KMS-11 (cell line): Measurements from ENCODE around the gene PLEKHG7.

Experiments used
- H2AFZ ChIP-seq: fragments of 200-600 bp; sonication (generic); 2 replicates; pipeline ENCODE4 v1.6.1; 2016; ENCODE audit warnings: antibody characterized with exemption, mixed run types, low read depth
- H3K27ac ChIP-seq: fragments of 200-600 bp; sonication (generic); 2 replicates; pipeline ENCODE4 v1.6.1; 2016; ENCODE audit warnings: mild to moderate bottlenecking, mixed run types
- H3K27me3 ChIP-seq: fragments of 200-600 bp; sonication (generic); 2 replicates; pipeline ENCODE4 v1.6.1; 2017; ENCODE audit warnings: mild to moderate bottlenecking, low read depth, mixed run types, moderate library complexity; ENCODE audit not compliant: insufficient read depth
- H3K36me3 ChIP-seq: fragments of 200-600 bp; sonication (generic); 2 replicates; pipeline ENCODE4 v1.6.1; 2017; ENCODE audit warnings: mild to moderate bottlenecking, mixed run types; ENCODE audit not compliant: insufficient read depth
- H3K4me1 ChIP-seq: fragments of 200-600 bp; sonication (generic); 2 replicates; pipeline ENCODE4 v1.6.1; 2016; ENCODE audit warnings: mild to moderate bottlenecking, low read depth, mixed run types; ENCODE audit not compliant: poor library complexity, severe bottlenecking
- H3K4me2 ChIP-seq: fragments of 200-600 bp; sonication (generic); 2 replicates; pipeline ENCODE4 v1.7.0; 2016; ENCODE audit warnings: mild to moderate bottlenecking, mixed run types
- H3K4me3 ChIP-seq: fragments of 200-600 bp; sonication (generic); IDR thresholded peaks from 2 replicates; pipeline ENCODE4 v1.6.1; 2017; ENCODE audit warnings: low read depth, low read length, mixed read lengths; ENCODE audit not compliant: insufficient read depth
- H3K79me2 ChIP-seq: fragments of 200-600 bp; sonication (generic); 2 replicates; pipeline ENCODE4 v1.6.1; 2016; ENCODE audit warnings: low read depth, mixed run types; ENCODE audit not compliant: insufficient read depth
- H3K9ac ChIP-seq: fragments of 200-600 bp; sonication (generic); 2 replicates; pipeline ENCODE4 v1.6.1; 2016; ENCODE audit warnings: mild to moderate bottlenecking, mixed run types
- H4K20me1 ChIP-seq: fragments of 200-600 bp; sonication (generic); 2 replicates; pipeline ENCODE4 v1.6.1; 2016; ENCODE audit warnings: mild to moderate bottlenecking, mixed run types; ENCODE audit not compliant: insufficient read depth
- CTCF ChIP-seq: fragments of 200-600 bp; sonication (generic); conservative IDR thresholded peaks from 2 replicates; pipeline ENCODE4 v1.6.1; 2017; ENCODE audit warnings: low read depth, mild to moderate bottlenecking, antibody characterized with exemption, low read length, moderate library complexity, mixed read lengths

The PLEKHG7 gene

GRCh38 chr12:92775416-92775815, 72.6 kb downstream of the PLEKHG7 start:
- H2AFZ ChIP-seq = no peak overlapping the region
- no peaks in the 10 kb centered on the region for H3K36me3 ChIP-seq
- no peak overlapping the region for H3K27ac ChIP-seq
- H3K27me3 ChIP-seq = no peaks in the 10 kb centered on the region
- no peak overlapping the region for H3K4me2 ChIP-seq
- no peak for TF ChIP-seq CTCF
- H3K4me3 ChIP-seq = no peak overlapping the region
- no peaks in the 10 kb centered on the region for H3K79me2 ChIP-seq
- H3K4me1 ChIP-seq = peaks cover 15% of the 10 kb centered on the region
- no peak overlapping the region for H3K9ac ChIP-seq
- H4K20me1 ChIP-seq = no peaks in the 10 kb centered on the region

GRCh38 chr12:92778525-92778924, 75.7 kb downstream of the PLEKHG7 start:
- no peak overlapping the region for H3K27ac ChIP-seq
- H3K36me3 ChIP-seq = no peaks in the 10 kb centered on the region
- no peak overlapping the region for H3K9ac ChIP-seq
- H3K27me3 ChIP-seq = no peaks in the 10 kb centered on the region
- H4K20me1 ChIP-seq = no peaks in the 10 kb centered on the region
- no peak overlapping the region for H3K4me3 ChIP-seq
- TF ChIP-seq CTCF = no peak
- no peaks in the 10 kb centered on the region for H3K79me2 ChIP-seq
- no peak overlapping the region for H3K4me2 ChIP-seq
- H3K4me1 ChIP-seq = no peaks in the 10 kb centered on the region
- H2AFZ ChIP-seq = no peak overlapping the region

- no peaks in the 10 kb centered on the region for H3K36me3 ChIP-seq
- no peaks in the 10 kb centered on the region for H4K20me1 ChIP-seq
- peaks cover 6% of the 10 kb centered on the region for H3K4me1 ChIP-seq
- TF ChIP-seq CTCF = no peak
- H3K79me2 ChIP-seq = no peaks in the 10 kb centered on the region
- no peak overlapping the region for H3K9ac ChIP-seq
- no peak overlapping the region for H3K4me3 ChIP-seq
- H2AFZ ChIP-seq = no peak overlapping the region
- no peaks in the 10 kb centered on the region for H3K27me3 ChIP-seq
- H3K4me2 ChIP-seq = no peak overlapping the region
- no peak overlapping the region for H3K27ac ChIP-seq
These were observed 77.1 kb downstream of the PLEKHG7 start for GRCh38 chr12:92779902-92780301.

- no peaks in the 10 kb centered on the region for H3K36me3 ChIP-seq
- no peak overlapping the region for H3K4me2 ChIP-seq
- no peaks in the 10 kb centered on the region for H3K27me3 ChIP-seq
- no peak for TF ChIP-seq CTCF
- H3K4me3 ChIP-seq = no peak overlapping the region
- no peaks in the 10 kb centered on the region for H4K20me1 ChIP-seq
- H3K27ac ChIP-seq = no peak overlapping the region
- peaks cover 9% of the 10 kb centered on the region for H3K4me1 ChIP-seq
- no peak overlapping the region for H2AFZ ChIP-seq
- H3K9ac ChIP-seq = no peak overlapping the region
- no peaks in the 10 kb centered on the region for H3K79me2 ChIP-seq
These were observed 81.6 kb downstream of the PLEKHG7 start for GRCh38 chr12:92784356-92784755.
